Inflammatory macrophage treated with lipopolysaccharide for 4 hours (primary cell): Measurements from ENCODE around the gene ATP23.

Source experiments
- DNase-seq: peaks from one replicate; pipeline ENCODE4 v3.0.0-alpha.2; 2020

ATP23 gene

DNA sequence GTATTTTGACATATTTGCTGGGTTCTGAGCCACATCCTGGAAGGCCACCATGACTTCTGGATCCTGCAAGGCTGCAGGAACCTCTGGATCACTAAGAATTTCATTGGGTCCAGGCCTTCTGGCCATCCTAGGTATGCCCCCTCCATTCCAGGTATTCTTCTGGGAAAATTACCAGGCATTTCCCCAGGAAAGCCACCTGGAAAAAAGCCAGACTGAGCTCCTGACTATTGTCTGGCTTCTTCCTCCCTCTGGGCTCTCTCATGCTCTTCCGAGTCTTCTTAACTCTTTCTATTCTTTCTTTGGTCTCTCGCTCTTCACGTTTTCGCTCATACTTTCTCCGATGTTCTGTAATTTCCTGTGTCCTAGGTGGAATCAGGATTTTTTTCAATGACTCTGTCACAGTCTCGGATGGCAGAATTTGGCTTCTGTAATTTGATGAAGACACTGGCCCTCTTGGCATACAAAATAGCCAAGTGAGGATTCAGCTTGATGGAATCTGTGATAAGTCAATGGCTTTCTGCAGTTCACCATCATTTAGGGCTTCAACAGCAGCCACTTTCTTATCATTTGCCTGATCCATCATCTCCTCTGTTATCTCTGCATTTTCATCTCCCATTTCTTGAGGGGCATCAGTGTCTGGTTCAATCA, 42.6 kb downstream of the ATP23 start:
- DNase-seq: no peak

DNA sequence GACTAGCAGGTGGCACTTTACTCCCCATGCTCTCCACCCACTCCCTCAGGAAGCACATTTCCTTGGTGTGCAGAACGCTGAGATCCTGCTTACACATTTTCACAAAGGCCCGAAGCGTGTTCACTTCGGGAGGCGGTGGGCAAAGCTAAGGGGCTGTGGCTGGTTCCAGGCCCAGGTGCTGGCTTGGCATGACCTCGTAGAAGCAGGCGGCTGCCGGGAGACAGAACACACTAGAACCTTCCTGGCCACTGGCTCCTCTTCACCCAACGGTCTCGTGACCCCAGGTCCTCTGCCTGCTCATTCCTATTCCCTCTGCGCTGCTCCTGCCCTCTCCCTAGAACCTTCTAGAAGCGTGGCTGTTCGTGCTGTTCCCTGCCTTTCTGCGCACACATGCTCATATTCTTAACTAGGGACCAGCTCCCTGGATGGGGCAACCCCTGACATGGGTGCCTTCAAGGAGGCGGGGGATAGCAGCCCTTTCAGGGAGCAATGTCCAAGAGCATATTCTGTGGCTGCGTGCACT, 43.3 kb downstream of the ATP23 start:
- DNase-seq: no peak

DNA sequence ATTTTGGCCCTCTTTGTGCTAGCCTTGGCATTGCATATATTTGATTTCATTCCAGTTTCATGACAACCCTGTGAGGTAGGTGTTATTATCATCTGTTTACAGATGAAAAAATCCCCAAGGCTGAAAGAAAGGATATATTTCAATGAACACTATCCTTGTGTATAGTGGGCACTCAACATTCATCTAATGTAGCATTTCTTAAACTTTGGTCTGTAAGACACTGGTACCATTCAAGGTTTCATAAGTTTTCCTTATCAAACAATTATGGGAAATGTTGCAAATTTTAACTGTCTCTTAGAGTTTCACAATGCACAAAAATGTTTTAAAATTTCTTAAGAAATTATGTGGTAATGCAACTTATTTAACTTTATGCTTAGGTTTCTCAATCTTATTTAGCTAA, 44.3 kb downstream of the ATP23 start:
- DNase-seq: no peak

DNA sequence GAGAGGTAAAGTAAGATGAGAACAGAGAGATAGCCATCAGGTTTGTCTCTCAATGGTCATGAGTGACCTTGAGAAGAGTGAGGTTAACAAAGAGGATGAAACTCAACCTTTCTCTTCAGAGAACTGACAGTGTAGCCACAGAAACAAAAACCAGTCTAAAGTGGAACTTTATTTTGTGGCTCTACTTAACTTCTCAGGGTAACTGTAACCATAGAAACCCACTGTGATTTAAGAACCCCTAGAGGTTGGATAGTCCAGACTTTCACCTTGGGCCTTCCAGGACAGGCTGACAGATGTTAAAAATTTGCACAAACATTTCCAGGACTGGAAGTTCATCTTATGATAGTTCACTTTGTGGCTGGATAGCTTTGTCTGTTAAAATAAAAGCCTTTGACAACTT, 48.5 kb downstream of the ATP23 start:
- DNase-seq: no peak

DNA sequence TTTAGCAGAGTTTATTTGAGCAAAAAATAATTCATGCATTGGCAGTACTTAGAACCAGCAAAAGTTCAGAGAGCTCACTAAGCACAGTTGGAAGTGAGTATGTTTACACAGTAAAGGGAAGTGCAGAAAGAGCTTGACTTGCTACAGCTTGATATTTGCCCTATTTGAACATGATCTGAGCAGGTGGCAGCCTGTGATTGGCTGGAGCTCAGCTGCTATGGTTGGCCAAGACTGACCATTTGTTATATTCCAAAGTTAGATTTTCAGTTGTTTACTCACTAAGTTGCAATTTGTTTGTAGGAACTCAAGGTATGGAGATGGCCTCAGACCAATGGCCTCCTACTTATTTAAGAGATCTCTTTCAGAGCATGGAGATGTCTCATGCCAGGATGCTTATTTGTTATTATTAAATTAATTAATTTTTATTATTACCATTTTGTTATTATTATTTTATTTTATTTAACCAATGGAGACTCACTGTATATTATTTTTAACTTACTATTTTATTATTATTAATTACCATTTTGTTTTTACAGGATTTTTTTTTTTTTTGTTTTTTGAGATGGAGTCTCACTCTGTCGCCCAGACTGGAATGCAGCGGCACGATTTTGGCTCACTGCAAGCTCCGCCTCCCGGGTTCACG, 49.0 kb downstream of the ATP23 start:
- no peak for DNase-seq

DNA sequence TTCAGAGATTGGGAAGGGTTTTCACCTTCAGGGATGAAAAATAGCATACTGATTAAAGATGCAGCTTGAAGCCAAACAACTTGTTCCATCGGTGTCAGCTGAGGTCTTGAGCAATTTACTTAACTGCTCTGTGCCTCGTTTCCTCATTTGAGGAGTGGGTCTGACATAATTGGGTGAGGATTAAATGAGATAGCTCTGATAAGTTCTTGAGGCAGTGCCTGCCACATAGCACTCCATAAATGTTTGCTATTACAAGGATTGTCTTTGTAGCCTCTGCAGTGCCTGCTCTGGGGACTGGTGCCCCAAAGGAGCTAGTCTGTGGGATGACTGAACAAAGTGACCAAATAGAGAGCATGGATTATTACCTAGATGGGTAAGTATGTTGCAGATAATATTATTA, 50.6 kb downstream of the ATP23 start:
- DNase-seq: no peak

DNA sequence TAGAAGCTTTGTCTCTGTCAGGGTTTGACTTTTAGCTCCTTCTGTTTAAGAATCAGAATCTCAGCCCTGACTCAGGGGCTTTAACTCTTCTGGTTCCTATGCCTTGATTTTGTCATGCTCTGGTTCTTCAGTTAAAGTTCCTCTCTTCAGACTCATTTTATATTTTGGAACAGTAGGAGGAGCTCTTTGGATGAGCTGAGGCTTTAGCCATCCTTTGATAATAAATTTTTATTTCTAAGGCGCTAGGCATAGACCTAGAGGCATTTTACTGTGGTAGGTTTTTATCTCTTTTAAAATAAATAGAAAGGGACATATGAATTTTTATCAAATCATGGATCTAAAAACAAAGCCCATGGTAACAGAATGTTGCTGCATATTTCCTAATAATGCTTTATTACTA, 51.7 kb downstream of the ATP23 start:
- no peak for DNase-seq

DNA sequence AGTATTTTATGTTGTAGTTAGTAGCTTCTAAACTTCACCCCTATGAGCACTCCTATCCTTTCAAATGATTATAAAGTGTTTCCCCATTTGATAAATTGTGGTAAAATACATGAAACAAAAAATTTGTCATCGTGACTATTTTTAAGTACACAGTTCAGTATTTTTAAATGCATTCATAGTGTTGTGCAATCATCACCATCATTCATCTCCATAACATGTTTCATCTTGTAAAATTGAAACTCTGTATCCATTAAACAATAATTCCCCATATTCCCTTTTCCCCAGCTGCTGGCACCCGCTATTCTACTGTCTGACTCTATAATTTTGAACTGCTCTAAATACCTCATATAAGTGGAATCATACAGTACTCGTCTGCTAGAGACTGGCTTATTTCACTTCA, 52.5 kb downstream of the ATP23 start:
- no peak for DNase-seq

DNA sequence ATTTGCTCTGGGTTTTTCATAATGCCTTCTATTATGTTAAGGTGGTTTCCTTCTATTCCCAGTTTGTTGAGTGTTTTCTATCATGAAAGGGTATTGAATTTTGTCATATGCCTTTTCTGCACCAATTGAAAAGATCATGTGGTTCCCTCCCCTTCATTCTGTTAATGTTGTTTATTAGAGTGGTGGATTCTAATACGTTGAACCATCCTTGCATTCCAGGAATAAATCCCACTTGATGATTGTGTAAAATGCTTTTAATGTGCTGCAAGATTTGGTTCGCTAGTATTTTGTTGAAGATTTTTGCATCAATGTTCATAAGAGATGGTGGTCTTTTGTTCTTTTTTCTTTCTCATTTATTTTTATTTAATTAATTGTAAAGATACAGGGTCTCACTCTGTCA, 55.2 kb downstream of the ATP23 start:
- no peak for DNase-seq

DNA sequence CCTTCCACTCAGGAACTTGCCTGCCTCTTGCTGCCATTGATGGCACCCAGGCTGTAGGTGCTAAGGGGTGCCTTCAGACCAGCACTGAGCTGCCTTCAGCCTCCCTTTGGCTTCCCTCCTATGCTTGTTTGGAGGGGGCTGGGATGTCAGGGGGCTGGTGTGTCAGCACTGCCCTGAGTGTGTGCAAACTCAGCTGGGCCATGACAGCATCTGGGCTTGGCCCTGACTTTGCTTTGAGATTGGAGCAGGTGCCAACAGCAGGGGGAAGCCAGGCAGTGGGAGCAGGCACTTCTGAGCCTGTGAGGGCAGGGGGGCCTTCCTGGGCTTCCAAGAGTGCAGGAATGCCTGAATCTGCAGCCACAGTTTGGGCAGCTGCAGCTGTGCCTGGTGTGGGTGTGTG, 56.9 kb downstream of the ATP23 start:
- no peak for DNase-seq

DNA sequence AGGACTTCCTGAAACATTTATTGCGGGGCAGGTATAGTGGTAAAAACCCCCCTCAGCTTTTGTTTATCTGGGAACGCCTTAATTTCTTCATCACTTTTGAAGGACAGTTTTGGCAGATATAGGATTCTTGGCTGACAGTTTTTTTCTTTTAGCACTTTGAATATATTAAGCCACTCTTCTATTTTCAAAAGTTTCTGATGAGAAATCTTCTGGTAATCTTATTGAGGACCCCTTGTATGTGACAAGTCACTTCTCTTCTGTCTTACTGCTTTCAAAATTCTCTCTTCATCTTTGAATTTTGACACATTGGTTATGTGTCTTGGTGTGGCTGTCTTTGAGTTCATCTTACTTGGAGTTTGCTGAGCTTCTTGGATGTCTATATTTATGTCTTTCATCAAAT, 59.1 kb downstream of the ATP23 start:
- no peak for DNase-seq

DNA sequence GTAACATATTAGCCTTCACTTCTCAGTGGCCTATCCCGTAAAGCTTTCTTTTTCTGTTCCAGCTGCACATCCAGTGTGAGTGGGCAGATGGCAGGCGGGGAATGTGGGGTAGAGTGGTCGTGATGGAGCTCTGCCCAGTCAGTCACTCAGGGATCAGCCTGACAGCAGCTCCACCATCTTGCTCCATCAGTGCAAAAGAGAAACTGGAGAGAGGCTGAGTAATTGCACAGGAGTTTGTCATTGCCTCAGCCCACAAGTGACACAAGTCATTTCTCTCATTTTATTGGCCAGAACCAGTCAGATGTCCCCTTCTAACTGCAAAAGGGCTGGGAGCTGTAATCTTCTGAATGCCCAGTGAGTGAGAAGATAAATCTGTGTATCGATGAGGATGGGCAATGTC, 66.5 kb downstream of the ATP23 start:
- DNase-seq: no peak

DNA sequence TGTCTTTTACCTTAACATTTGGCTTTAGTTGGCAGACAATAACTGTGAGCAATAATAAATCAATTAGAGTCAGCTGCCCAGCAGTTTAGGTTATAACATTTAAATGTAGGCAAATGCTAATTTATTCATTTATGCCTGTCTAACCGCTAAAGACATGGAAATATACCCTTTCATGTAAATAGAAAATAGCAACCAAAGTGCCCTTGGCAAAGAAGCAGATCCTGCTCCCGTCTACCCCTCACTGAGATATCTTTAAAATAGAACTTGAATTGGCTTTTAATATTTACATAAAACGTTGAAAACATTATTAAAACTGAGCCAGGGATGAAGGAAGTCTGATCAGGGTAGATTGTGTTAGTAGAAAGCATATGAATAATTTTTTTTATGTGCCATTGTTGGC, 67.3 kb downstream of the ATP23 start:
- no peak for DNase-seq
